ENCODE results near the gene ZNF486. TPM values are rescaled to one million over a fixed set of nuclear protein-coding genes. Genes with fewer than 3 reads are reported as not detected.

The ZNF486 gene
- total RNA-seq, 6 experiments from 2014 or later, result 0.18 to 0.51 (median 0.33) TPM

GRCh38 chr19:20235156-20235555 lies 68.1 kb downstream of the ZNF486 start:
- WGBS (ENCODE audit: insufficient coverage, low coverage, low lambda C conversion rate, missing lambda C conversion rate), result 65% methylated on average over 8 of the region's 8 CpGs
- Histone ChIP-seq H3K9me3 (no peaks in the 10 kb centered on the region), H3K27me3 (no peaks in the 10 kb centered on the region), H3K4me1 (no peaks in the 10 kb centered on the region), H3K36me3 (no peaks in the 10 kb centered on the region), H3K27ac (no peak overlapping the region), H3K4me3 (no peak overlapping the region)
- TF ChIP-seq POLR2A (IDR thresholded peaks at IDR 0.05), result no peak
- TF ChIP-seq, protein P1, sequence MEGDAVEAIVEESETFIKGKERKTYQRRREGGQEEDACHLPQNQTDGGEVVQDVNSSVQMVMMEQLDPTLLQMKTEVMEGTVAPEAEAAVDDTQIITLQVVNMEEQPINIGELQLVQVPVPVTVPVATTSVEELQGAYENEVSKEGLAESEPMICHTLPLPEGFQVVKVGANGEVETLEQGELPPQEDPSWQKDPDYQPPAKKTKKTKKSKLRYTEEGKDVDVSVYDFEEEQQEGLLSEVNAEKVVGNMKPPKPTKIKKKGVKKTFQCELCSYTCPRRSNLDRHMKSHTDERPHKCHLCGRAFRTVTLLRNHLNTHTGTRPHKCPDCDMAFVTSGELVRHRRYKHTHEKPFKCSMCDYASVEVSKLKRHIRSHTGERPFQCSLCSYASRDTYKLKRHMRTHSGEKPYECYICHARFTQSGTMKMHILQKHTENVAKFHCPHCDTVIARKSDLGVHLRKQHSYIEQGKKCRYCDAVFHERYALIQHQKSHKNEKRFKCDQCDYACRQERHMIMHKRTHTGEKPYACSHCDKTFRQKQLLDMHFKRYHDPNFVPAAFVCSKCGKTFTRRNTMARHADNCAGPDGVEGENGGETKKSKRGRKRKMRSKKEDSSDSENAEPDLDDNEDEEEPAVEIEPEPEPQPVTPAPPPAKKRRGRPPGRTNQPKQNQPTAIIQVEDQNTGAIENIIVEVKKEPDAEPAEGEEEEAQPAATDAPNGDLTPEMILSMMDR (IDR thresholded peaks at IDR 0.05), result no peak
- ATAC-seq (no peak), DNase-seq (no peak)
- intact Hi-C loops (cut with DNase I), result no loop called here

- intact Hi-C loops (cut with DNase I), result no loop called here
- no peak overlapping the region for H3K27ac ChIP-seq
- H3K36me3 ChIP-seq, result no peaks in the 10 kb centered on the region
- peak overlapping the region; percentile 43 to 47 (median 44) for H3K4me3 ChIP-seq
- no peak for TF ChIP-seq POLR2A (IDR thresholded peaks at IDR 0.05)
- TF ChIP-seq, protein P1 (IDR thresholded peaks at IDR 0.05), result no peak
- 4% methylated on average over 18 of the region's 36 CpGs for WGBS (ENCODE audit: insufficient coverage, low coverage, low lambda C conversion rate, missing lambda C conversion rate)
- peak; percentile 82 to 88 (median 86) for ATAC-seq
- H3K27me3 ChIP-seq, result no peaks in the 10 kb centered on the region
- peak; percentile 73 to 78 (median 75) for DNase-seq
- no peaks in the 10 kb centered on the region for H3K9me3 ChIP-seq
- H3K4me1 ChIP-seq, result no peaks in the 10 kb centered on the region
These were observed 71.0 kb downstream of the ZNF486 start for GRCh38 chr19:20237773-20238623.

GRCh38 chr19:20243629-20244028 lies 76.6 kb downstream of the ZNF486 start:
- 58% methylated on average over 4 of the region's 4 CpGs for WGBS (ENCODE audit: insufficient coverage, low coverage, low lambda C conversion rate, missing lambda C conversion rate)
- no peak for TF ChIP-seq POLR2A (IDR thresholded peaks at IDR 0.05)
- TF ChIP-seq, protein P1 (IDR thresholded peaks at IDR 0.05), result no peak
- Histone ChIP-seq H3K27me3 (no peaks in the 10 kb centered on the region), H3K4me1 (no peaks in the 10 kb centered on the region), H3K27ac (no peak overlapping the region), H3K4me3 (no peak overlapping the region), H3K9me3 (no peaks in the 10 kb centered on the region), H3K36me3 (no peaks in the 10 kb centered on the region)
- no peak for ATAC-seq
- intact Hi-C loops (cut with DNase I), result no loop called here
- DNase-seq, result no peak

DNA sequence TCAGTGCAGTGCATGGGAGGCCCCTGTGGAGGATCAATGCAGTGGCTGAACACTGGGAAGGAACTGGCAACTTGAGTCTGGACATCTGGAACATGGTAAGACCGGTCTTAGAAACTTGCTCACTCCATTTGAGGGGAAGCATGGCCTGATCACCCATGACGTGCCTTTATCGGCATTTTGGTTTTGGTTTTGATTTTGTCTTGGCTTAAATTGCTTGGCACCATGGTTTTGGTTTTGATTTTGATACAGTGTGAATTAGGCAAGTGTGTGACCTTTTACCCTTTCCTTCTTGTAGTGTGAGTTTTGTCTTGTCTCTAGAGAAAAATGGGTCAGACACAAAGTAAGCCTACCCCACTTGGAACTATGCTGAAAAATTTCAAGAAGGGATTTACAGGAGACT lies 77.3 kb downstream of the ZNF486 start:
- DNase-seq (no peak), ATAC-seq (no peak)
- no peaks in the 10 kb centered on the region for H3K27me3 ChIP-seq
- intact Hi-C loops (cut with DNase I), result no loop called here
- no peaks in the 10 kb centered on the region for H3K9me3 ChIP-seq
- no peaks in the 10 kb centered on the region for H3K4me1 ChIP-seq
- H3K4me3 ChIP-seq, result no peak overlapping the region
- H3K27ac ChIP-seq, result no peak overlapping the region
- 64% methylated on average over 3 of the region's 3 CpGs for WGBS (ENCODE audit: insufficient coverage, low coverage, low lambda C conversion rate, missing lambda C conversion rate)
- TF ChIP-seq, protein P1 (IDR thresholded peaks at IDR 0.05), result no peak
- no peak for TF ChIP-seq POLR2A (IDR thresholded peaks at IDR 0.05)
- no peaks in the 10 kb centered on the region for H3K36me3 ChIP-seq

All from right lobe of liver (tissue), 6 donors.